Forelimb muscle (tissue), 1 donor: Measurements from ENCODE around the gene MTA2. TPM values are rescaled to one million over a fixed set of nuclear protein-coding genes. Genes with fewer than 3 reads are reported as not detected.

ENCODE experiments used
- DNase-seq: peaks from one replicate; pipeline ENCODE4 v3.0.0-alpha.2; 2013; ENCODE audit warnings: low read depth
- polyA plus RNA-seq: library from polyadenylated mRNA; unstranded; fragments of 120-200 nt; gene quantifications from one replicate; pipeline ENCODE4 v1.2.1, GENCODE V29; 2013; ENCODE audit not compliant: insufficient read length

Gene MTA2
- polyA plus RNA-seq, 1 donor, result 38.7 TPM

DNA sequence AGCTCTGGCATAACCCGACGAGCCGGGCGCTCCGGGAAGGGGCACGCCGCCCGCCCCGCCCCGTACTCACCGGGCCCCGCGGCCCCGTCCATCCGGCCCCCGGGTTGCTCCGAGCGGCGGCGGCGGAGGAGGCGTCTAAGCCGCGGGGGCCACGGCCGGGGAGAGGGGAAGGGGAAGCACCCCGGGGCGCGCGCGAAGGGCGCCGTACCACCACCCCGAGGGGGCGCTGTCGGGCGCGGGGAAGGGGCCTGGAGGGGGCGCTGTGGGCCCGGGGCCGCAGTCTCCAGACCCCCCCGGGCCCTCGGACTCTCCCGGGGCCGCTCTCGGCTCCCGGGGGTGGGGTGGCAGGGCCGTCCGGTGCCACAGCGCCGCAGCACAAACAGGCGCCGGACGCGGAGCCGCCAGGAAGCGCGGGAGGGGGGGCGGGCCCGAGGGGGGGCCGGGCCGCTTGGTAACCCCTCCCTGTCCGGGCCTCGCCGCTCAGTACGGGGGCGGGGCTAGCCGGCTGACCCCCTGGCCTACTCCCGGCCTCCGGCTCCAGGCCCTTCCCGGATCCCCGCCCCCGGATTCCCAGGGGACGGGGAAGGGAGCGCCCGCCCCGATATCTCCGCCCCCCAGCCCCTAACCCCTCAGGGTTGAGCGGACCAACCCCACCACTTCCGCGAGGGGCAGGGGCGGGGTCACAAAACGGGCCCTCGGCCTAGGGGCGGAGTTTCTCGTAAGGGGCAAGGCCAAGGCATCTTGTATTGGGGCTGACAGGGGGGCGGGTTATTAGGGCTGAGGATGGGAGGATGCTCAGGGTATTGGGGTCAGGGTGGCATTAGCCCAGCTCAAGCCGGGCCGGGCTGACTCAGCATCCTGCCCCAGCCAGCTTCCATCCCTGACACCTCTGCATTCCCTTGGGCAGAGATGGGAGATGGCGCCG is 11.0 kb upstream of the MTA2 start, which contains the start of the genes EML3 and ROM1:
TSS of gene EML3 (minus strand) at position 410 of the 925 bp plus-strand sequence. CDS start at position 92, 318 bp downstream.
TSS of gene ROM1 (plus strand) at position 892 of the 925 bp plus-strand sequence. CDS start at position 917, 25 bp downstream.
- no peak for DNase-seq

DNA sequence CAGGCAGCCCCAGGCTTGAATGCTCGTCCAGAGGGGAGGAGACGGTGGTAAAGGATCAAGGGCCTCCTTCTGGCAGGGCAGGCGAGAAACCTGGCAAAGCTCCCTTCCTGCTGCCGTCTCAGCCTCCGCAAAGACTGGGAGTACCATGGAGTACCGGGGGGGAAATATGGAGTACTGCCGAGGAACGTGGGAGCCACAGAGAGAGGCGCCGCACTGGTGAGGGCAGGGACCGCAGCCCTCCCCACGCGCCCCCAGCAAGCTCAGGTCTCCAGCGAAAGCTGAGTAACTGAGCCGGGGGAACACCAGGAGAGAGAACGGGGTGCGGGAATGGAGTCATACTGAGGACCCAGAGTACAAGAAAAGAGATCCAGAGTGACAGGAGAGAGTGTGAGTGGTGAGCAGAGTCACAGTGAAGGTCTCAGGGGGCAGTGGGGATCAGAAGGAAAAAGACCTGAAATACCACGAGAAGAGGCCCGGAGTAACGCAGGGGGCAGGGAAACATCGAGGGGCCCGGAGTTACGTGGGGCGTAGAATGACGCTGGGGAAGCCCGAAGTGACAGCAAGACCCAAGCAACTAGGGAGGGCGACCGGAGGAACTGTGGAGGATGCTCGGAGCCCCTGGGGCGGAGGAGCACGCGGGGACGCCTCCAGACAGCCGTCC is 10.2 kb upstream of the MTA2 start:
- no peak for DNase-seq

DNA sequence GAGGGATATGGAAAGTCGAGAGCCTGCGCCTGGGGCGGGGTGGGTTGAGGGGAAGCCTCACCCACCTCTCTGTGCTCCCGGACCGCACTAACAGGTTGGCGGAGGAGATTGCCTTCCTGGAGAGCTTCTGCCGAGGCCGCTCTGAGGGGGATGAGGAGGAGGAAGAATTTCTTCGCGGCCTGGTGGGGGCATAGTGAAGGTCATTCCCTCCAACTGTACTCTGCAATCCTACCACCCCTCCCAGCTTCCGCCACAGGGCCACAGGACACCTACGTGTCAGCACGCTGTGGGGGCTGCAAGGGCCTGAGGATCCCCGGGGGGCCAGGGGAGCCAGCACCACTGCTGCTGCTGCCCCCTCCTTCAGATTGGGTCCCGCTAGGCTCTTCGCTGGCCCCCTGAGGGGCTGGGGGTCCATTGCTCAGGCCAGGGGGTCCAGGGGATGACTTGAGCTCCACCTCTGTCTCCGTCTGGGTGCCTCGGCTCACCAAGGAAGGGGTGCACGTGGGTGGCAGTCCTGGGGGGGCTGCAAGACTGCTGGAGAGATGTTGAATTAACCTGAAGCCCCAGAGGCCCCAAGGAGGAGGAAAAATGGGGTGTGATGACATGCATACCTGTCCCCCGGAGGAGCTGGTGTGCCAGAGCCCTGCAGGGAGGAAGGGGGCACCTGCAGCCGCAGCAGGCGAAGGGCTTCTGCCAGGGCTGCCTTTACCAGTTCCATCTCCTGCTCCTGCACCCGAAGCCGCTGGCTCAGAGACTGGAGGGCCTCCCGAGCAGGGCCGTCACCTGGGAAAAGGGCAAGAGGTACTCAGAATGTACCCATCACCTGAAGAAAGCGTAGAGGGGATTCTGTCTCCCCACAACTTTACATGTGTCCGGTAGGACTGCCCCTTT is 9.4 kb upstream of the MTA2 start:
- no peak for DNase-seq

DNA sequence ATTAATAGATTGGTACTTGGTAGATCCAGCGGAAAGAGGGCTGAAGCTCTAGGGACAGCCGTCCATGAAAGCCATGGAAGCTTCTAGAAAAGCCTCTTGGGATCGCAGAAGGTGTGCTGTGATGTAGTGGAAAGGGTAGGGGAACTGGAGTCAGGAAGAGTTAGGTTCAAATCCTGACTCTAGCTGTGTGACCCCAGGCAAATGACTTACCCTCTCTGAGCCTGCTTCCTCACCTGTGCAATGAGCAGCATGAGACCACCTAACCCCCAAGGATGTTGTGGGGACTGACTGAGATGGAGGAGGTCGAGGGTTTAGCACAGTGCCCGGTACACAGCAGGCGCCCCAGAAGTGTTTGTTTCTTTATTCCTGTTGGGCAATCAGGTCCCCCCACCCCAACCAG is 8.7 kb upstream of the MTA2 start:
- DNase-seq, result no peak

DNA sequence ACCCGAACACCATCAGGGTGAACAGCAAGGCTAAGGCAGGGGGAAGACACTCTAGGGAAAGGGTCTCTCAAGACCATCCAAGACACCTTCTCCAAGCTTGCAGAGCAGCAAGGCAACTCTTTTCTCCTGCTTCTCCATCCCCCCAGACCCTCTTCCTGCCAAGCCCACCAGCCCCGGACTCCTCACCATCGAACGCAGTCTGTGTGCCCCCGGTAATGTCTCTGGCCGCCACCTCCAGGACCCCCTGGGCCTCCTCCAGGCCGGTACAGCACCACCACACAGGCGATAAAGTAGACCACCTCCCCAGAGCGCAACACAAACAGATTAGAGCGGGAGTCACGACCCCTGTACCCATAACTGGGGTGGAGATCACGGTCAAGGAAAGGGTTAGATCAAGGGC is 7.1 kb upstream of the MTA2 start:
- no peak for DNase-seq

DNA sequence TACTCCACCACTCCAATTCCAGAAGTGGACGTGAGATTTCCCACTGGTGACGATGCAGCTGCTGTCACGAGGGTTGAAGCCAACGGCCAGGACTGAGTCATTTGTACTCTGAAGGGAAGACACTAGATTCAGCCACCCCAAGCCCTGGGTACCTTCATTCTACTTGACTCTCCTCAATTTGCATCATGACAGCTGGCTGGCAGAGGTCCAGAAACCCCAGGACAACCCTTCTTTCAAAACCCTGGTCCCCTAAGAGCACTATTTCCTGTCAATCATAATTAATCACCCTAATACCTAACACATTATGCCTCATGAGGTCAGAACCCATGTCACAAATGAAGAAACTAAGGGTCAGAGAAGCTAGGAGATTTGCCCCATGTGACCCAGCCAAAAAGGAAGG is 6.0 kb upstream of the MTA2 start:
- no peak for DNase-seq

DNA sequence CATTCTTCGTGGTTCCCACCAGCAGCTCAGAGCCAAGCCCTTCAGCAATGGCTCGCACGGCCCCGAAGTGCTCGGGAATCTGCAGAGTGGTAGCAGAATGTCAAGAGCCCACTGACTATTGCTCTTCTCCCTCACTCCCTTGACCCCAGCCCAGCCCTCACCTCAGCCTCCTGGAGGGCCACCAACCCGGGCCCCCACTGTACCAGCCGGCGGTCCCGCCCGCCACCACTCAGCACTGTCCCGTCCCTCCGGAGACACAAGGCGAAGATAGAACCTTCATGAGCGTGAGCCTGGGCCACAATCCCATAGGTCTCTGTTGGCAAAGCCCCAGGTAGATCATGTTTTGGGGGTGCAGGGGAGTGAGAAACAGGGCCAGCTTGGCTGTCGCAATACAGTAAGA is 4.2 kb upstream of the MTA2 start:
- DNase-seq, result no peak

DNA sequence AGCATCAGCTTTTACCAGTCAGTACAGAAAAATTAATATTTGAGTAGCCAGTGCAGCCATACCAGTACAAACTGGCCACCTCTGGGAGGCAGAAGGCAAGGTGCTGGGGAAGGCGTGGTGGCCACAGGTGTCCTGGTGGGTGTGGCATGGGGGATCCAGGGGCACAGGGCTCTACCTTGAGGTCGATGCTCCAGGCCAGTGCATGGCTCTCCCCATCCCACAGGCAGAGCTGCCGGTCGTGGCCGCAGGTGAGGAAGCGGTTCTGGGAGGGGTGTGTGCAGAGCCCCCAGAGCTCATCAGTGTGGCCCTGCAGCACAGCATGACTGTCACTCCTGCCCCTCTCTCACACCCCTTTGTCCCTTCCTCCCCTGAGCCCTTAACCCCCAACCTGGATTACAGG is 3.8 kb upstream of the MTA2 start:
- no peak for DNase-seq

DNA sequence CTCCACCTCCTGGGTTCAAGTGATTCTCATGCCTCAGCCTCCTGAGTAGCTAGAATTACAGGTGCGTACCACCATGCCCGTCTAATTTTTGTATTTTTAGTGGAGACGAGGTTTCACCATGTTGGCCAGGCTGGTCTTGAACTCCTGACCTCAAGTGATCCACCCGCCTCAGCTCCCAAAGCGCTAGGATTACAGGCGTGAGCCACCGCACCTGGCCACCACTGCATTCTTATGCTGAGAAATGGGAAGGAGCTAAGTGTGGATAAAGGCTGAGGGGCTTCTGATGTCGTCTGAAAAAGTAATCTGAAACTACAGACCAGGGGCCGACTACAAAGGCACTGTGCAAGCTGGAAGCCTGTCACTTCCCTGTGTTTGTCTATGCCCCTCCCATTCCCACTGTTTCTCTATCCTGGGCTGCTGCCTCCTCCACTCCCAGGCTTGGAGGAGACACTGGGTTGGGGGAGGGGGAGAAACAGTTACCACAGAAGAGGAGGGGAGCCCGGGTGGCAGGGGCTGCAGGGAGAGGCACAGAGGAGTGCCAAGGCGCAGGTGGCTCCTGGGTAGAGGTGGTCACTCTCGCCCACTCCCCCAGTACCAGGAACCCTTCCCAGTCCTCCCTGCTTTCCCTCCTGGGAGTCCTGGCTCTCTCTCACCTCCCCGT is 2.9 kb upstream of the MTA2 start:
- DNase-seq, result no peak

DNA sequence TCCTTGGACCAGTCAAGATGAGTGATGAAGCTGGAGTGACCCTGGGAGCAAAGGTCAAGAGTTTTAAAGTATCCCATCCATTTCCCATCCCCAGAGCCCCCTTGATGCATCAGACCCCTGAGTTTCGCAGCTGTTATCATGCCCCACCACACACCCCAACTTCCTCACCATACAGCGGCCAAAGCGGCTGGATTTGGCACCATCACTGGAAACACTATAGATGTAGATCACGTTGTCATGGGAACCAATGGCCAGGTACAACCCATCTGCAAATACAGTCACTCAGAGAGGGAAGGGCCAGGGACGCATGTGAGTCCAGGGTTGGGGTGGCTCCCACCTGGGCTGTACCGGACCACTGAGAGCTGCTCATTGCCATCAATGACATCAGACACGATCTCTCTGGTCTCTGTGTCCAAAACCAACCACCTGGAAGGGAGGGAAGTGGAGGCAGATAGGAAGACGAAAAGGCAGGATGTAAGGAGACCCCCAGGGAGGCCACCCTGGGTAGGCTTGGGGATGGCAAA is 2.2 kb upstream of the MTA2 start:
- no peak for DNase-seq

DNA sequence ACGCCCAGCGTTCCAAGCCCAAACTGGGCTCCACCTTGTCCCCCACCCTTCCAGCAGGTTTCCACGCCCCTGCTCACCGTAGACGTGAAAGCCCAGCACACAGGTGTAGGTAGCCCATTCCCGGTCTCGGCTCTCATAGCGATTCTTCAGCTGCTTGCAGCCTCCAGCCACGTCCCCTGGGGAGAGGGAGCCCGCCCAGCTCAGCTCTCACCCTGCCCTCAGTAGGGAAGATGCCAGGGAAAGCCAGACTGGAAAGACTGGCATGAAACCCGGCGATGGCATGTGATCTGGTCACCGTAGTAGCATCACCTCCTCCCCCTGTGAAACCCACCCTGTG is 1.4 kb upstream of the MTA2 start:
- DNase-seq, result no peak

DNA sequence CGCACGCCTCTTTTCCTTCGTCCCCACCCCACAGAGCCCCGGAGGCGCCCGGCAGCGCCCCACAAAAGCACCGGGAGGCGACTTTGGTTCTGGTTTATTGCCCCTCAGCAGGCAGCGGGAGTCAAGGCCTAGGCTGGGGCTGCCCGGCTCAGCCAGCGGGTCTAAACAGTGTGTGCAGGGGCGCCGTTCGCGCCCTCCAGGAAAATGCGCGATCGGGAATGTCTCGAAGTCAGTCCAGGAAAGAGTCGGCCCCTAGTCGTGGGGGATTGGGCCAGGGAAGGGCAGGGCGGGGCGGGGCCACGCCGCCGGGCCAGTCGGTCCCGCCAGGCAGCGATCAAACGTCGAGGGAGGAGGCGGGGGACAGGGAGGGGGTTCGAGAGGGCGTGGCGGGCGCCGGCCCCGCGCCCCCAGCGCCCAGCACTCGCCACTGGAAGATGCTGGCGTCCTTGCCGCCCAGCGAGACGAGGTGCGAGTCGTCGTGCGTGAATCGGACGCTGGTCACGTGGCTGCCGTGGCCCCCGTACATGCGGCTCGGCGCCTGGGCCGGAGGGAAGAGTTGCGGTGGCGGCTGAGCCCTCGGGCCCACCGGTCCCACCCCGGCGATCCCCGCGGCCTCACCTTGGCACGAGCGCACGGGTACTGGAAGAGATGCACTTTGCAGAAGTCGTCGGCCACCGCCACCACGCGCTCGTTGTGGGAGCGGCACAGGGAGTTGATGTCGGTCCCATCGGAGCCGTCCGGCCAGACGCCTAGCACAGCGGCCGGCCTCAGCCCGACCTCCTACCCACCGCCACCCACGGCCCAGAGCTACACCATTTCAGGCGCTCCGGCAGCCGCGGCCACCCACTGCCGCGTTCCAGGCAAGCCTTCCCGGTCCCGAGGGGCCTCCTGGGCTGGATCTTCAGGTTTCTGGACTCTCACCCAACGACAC is 741 bp upstream of the MTA2 start:
- no peak for DNase-seq

DNA sequence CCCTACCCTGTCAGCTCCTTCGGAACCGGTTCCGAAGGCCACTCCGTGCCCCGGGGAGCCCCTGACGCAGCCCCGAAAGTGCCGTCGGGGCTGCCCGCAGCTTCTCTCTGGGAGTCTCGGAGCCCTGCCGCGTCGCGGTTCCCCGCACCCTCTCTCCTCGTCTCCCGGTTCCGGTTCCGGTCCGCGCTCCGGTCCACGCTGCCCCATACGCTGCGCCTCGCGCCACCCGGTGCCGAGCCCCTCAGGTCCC is 618 bp downstream of the MTA2 start:
- no peak for DNase-seq

DNA sequence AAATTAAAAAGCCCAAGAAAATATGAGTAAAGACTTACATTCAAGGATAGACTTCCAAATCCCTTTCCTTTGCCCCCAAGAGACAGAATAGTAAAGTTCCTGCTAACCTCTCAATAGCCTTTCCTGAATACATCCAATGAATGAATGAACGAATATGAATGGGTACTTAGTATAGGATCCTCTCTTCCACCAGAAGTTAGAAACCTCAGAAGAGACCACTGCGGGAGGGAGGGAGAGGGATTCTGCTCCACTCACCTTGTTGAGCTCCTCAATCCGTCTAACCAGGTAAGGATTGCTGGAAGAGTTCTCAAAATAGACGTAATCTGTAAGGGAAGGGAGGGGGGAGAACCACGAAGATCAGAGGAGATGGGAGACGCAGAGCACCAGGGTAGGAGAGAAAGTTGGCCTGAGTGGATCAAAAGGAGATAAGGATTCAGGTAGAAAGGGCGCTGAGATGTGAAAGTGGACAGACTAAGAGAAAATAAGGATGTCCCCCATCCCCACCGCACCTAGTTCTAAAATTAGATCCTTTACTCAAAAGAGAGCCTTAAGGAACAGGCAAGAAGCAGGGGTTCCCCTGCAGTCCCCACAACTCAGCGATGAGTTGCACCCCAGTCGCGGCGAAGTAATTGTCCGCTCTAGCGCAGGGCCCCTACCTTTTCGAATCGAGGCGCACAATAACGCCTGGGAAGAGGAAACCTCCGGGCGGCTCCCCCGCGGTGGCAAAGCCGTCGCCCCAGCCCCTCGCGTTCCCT is 1.1 kb downstream of the MTA2 start:
- DNase-seq, result no peak

DNA sequence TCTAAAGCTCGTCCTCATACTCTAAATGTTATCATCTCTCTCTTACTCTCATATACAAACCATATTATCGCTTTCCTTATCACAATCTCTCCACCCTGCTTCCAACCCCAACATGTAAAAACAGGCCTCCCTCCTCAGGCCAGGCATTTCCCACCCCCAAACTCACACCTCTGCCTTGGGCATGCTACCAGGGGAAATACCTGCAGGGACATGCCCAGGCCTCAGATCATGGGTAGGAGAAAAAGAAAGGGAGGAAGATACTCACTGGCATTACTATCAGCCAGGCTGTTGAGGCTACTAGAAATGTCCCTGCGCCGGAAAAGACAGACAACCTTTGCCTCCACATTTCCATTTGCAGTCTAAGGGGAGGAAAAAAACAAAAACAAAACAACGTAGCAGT is 1.8 kb downstream of the MTA2 start:
- no peak for DNase-seq

DNA sequence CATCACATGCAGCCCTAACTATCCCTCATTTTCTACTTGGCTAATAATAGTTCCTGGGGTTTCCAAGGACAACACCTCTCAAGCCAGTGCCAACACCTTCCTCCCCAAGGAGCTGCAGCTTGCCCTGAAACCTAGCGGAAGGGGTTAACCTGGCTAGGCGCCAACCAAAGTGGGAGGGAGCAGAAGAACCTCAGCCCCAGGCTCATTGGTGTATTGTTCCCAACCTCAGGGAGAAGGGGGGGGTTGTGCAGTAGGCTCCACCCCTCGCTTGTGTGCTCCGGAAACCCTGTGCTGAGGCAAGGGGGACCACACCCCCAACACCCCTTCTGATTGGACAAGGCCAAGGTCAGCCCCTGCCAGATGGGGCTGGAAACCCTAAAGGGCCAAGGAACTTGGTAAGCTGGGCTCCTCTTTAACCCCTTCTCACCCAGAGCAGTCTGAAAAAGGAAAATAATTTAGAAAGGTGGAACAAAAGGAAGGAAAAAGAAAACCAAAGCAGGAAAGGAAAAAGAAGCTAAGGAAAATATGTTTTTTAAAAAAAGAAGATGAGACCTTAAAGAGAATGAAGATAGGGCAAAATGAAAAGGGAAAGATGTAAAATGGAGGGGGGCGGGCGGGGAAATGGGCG is 2.5 kb downstream of the MTA2 start:
- peak; percentile 94 for DNase-seq

DNA sequence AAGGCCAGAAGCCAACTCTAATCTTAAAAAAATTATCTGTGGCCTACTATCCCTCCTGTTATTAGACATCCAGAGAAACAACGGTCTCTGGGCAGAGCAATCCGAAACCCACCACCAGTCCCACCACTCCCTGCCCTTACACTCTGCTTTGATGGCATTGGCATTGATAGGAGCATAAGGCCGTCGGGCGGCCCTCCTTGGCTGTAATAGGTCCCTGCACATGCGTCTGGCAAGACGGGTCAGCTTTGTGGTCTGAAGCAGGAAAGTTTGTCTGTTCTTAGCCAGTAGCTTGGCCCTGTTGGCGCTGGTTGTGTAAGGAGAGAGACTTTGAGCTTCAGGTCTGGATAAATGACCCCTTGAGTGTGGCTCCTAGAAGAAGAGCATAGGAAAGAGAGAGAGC is 6.5 kb downstream of the MTA2 start:
- DNase-seq, result no peak

DNA sequence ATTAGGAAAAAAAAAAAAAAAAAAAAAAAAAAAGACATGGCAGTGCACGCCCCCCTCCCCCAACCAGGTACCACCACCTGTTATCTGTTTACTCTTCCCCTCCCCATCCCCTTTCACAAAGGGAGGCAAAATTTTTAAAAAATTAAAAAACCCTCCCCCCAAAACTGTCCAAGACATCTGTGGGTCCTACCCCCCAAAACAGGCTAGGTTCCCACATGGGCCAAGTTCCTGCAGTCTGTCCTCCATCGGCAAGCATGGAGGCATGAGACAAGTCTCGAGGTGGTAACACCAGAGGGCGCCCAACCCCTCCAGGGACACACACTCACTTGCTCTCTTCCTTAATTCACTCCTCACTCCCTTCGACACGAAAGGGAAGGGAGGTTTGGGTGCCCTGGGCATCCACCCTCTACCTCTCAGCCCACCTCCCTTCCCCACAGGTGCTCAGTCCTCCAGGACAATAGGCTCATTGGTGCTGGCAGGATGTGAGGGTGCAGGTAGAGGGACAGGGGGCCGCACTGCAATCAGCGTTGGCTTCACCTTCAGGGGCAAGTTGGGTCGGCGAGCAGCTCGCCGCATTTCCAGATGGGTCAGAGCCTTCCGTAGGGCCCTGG is 8.1 kb downstream of the MTA2 start:
- no peak for DNase-seq

DNA sequence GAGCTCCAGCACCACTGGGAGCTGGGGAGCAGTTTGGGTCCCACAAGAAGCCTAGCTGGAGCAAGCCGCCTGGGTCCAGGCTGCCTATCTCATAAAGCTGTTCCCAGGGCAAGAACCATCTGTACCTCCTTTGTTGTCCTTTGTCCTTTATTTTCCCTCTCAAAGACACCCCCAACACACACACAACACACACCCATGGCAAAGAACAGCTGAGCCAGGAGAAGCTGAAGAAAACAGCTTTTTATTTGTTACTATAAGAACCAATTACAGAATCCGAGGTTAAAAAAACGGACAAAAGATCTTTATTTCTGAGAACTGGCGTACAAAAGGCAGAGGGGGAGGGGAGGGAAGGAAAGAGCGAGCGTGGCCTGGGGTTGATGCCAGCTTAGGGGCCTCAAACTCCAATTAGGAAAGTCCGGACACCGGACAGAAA is 8.7 kb downstream of the MTA2 start:
- no peak for DNase-seq
